Measurements from ENCODE around the gene SEMA6D. TPM values are rescaled to one million over a fixed set of nuclear protein-coding genes. Genes with fewer than 3 reads are reported as not detected.

Gene SEMA6D
- total and polyA plus RNA-seq, 2 donors (not counting 1 experiment from before 2014, with no cell fraction given), result 2.4 to 13.4 TPM

GRCh38 chr15:47787875-47788274 lies 70.6 kb downstream of the SEMA6D start:
- H2AFZ ChIP-seq (ENCODE audit: low read length), result no peak overlapping the region
- no peaks in the 10 kb centered on the region for H3K27me3 ChIP-seq (ENCODE audit: control insufficient read depth, insufficient read depth, low read length)
- no peaks in the 10 kb centered on the region for H3K36me3 ChIP-seq (ENCODE audit: control insufficient read depth, insufficient read depth, low read length)
- H4K20me1 ChIP-seq (ENCODE audit: control insufficient read depth, extremely low read depth, insufficient read depth, low read length), result no peaks in the 10 kb centered on the region
- no peak for TF ChIP-seq EZH2 (IDR thresholded peaks at IDR 0.05; ENCODE audit: low read length, missing control alignments)
- TF ChIP-seq, protein P1, sequence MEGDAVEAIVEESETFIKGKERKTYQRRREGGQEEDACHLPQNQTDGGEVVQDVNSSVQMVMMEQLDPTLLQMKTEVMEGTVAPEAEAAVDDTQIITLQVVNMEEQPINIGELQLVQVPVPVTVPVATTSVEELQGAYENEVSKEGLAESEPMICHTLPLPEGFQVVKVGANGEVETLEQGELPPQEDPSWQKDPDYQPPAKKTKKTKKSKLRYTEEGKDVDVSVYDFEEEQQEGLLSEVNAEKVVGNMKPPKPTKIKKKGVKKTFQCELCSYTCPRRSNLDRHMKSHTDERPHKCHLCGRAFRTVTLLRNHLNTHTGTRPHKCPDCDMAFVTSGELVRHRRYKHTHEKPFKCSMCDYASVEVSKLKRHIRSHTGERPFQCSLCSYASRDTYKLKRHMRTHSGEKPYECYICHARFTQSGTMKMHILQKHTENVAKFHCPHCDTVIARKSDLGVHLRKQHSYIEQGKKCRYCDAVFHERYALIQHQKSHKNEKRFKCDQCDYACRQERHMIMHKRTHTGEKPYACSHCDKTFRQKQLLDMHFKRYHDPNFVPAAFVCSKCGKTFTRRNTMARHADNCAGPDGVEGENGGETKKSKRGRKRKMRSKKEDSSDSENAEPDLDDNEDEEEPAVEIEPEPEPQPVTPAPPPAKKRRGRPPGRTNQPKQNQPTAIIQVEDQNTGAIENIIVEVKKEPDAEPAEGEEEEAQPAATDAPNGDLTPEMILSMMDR (conservative IDR thresholded peaks at IDR 0.05 in 1 of 2, IDR thresholded peaks at IDR 0.05 in 1 of 2; ENCODE audit: low read depth in 1 of 2, low read length in 2 of 2), result no peak
- DNase-seq (ENCODE audit: low read depth in 2 of 2), result no peak
- H3K4me2 ChIP-seq (ENCODE audit: extremely low read depth, insufficient read depth, low read length), result no peak overlapping the region
- no peaks in the 10 kb centered on the region for H3K79me2 ChIP-seq (ENCODE audit: control insufficient read depth, insufficient read depth, low read length)
- H3K9ac ChIP-seq (ENCODE audit: insufficient read depth, low read length), result no peak overlapping the region
- H3K9me3 ChIP-seq (ENCODE audit: control insufficient read depth, insufficient read depth, low read depth, low read length), result no peaks in the 10 kb centered on the region
- no peak overlapping the region for H3K4me3 ChIP-seq (replicated peaks in 1 of 4; ENCODE audit: control extremely low read depth in 1 of 4, insufficient read depth in 1 of 4, low read depth in 3 of 4, low read length in 4 of 4)
- no peaks in the 10 kb centered on the region for H3K4me1 ChIP-seq (ENCODE audit: control insufficient read depth, extremely low read depth, insufficient read depth, low read length)
- no peak overlapping the region for H3K27ac ChIP-seq (ENCODE audit: insufficient read depth, low read length)

DNA sequence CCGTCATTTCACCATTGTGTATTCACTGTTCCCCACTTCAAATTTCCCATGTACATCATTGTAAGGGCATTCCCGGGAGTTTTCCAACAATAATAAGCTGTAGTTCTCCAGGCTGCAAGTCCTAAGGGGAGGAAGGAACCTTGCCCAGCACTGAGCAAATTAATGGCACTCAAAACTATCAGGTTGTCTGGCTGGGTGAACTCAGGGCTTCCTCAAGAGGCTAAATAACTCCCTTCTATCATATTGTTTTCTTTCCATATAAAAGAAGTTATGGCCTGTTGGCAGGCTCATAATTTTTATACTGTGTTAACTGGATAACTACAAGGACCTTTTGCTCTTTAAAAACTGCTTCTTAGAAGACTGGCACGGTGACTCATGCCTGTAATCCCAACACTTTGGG lies 71.4 kb downstream of the SEMA6D start:
- Histone ChIP-seq H3K36me3 (ENCODE audit: control insufficient read depth, insufficient read depth, low read length) (no peaks in the 10 kb centered on the region), H3K9ac (ENCODE audit: insufficient read depth, low read length) (no peak overlapping the region), H3K27ac (ENCODE audit: insufficient read depth, low read length) (no peak overlapping the region), H3K79me2 (ENCODE audit: control insufficient read depth, insufficient read depth, low read length) (no peaks in the 10 kb centered on the region), H3K9me3 (ENCODE audit: control insufficient read depth, insufficient read depth, low read depth, low read length) (no peaks in the 10 kb centered on the region), H3K27me3 (ENCODE audit: control insufficient read depth, insufficient read depth, low read length) (no peaks in the 10 kb centered on the region), H3K4me2 (ENCODE audit: extremely low read depth, insufficient read depth, low read length) (no peak overlapping the region), H2AFZ (ENCODE audit: low read length) (no peak overlapping the region), H4K20me1 (ENCODE audit: control insufficient read depth, extremely low read depth, insufficient read depth, low read length) (no peaks in the 10 kb centered on the region), H3K4me3 (replicated peaks in 1 of 4; ENCODE audit: control extremely low read depth in 1 of 4, insufficient read depth in 1 of 4, low read depth in 3 of 4, low read length in 4 of 4) (no peak overlapping the region), H3K4me1 (ENCODE audit: control insufficient read depth, extremely low read depth, insufficient read depth, low read length) (no peaks in the 10 kb centered on the region)
- TF ChIP-seq, protein P1 (conservative IDR thresholded peaks at IDR 0.05 in 1 of 2, IDR thresholded peaks at IDR 0.05 in 1 of 2; ENCODE audit: low read depth in 1 of 2, low read length in 2 of 2), result no peak
- no peak for TF ChIP-seq EZH2 (IDR thresholded peaks at IDR 0.05; ENCODE audit: low read length, missing control alignments)
- peak in 1 of 2 donors; percentile 2 for DNase-seq (ENCODE audit: low read depth in 2 of 2)

- no peak overlapping the region for H3K9ac ChIP-seq (ENCODE audit: insufficient read depth, low read length)
- no peaks in the 10 kb centered on the region for H3K79me2 ChIP-seq (ENCODE audit: control insufficient read depth, insufficient read depth, low read length)
- H3K27me3 ChIP-seq (ENCODE audit: control insufficient read depth, insufficient read depth, low read length), result no peaks in the 10 kb centered on the region
- no peak overlapping the region for H3K27ac ChIP-seq (ENCODE audit: insufficient read depth, low read length)
- no peak for DNase-seq (ENCODE audit: low read depth in 2 of 2)
- H3K4me2 ChIP-seq (ENCODE audit: extremely low read depth, insufficient read depth, low read length), result no peak overlapping the region
- H3K9me3 ChIP-seq (ENCODE audit: control insufficient read depth, insufficient read depth, low read depth, low read length), result no peaks in the 10 kb centered on the region
- H3K36me3 ChIP-seq (ENCODE audit: control insufficient read depth, insufficient read depth, low read length), result no peaks in the 10 kb centered on the region
- H3K4me3 ChIP-seq (replicated peaks in 1 of 4; ENCODE audit: control extremely low read depth in 1 of 4, insufficient read depth in 1 of 4, low read depth in 3 of 4, low read length in 4 of 4), result no peak overlapping the region
- no peaks in the 10 kb centered on the region for H3K4me1 ChIP-seq (ENCODE audit: control insufficient read depth, extremely low read depth, insufficient read depth, low read length)
- TF ChIP-seq, protein P1 (conservative IDR thresholded peaks at IDR 0.05 in 1 of 2, IDR thresholded peaks at IDR 0.05 in 1 of 2; ENCODE audit: low read depth in 1 of 2, low read length in 2 of 2), result no peak
- TF ChIP-seq EZH2 (IDR thresholded peaks at IDR 0.05; ENCODE audit: low read length, missing control alignments), result no peak
- no peak overlapping the region for H2AFZ ChIP-seq (ENCODE audit: low read length)
- H4K20me1 ChIP-seq (ENCODE audit: control insufficient read depth, extremely low read depth, insufficient read depth, low read length), result no peaks in the 10 kb centered on the region
These were observed 73.9 kb downstream of the SEMA6D start for GRCh38 chr15:47791161-47791560.
